ENCODE measurements around the gene CFAP74. TPM values are rescaled to one million over a fixed set of nuclear protein-coding genes. Genes with fewer than 3 reads are reported as not detected.

Gene CFAP74
- total RNA-seq, 3 donors from 2014 or later (not counting 1 experiment from before 2014, with no cell fraction given) = not detected

- DNase-seq = no peak
Observed at GRCh38 chr1:2024887-2025286, 21.3 kb upstream of the CFAP74 start.

GRCh38 chr1:2024451-2024850 is 20.9 kb upstream of the CFAP74 start:
- Mint-ChIP-seq H3K27me3 (ENCODE audit: low read depth in 2 of 2) (peaks cover 8 to 25% of the 10 kb centered on the region in 2 donors), H3K4me1 (no peaks in the 10 kb centered on the region), H3K36me3 (no peaks in the 10 kb centered on the region), H3K27ac (no peak overlapping the region), H3K4me3 (no peak overlapping the region), H3K9me3 (no peaks in the 10 kb centered on the region)
- Histone ChIP-seq H3K9me3 (ENCODE audit: control insufficient read depth, insufficient read depth, low read length) (no peaks in the 10 kb centered on the region), H3K36me3 (ENCODE audit: control insufficient read depth, insufficient read depth, low read length) (no peaks in the 10 kb centered on the region), H3K4me1 (ENCODE audit: control insufficient read depth, insufficient read depth, low read length) (peaks cover 18% of the 10 kb centered on the region), H3K27me3 (ENCODE audit: control insufficient read depth, insufficient read depth, low read length) (peaks cover 21% of the 10 kb centered on the region), H3K4me3 (ENCODE audit: low read length) (no peak overlapping the region), H3K27ac (ENCODE audit: low read length) (no peak overlapping the region)
- no peak for TF ChIP-seq CTCF (IDR thresholded peaks at IDR 0.05)
- ATAC-seq (no peak), DNase-seq (no peak)
- WGBS (ENCODE audit: insufficient coverage) = 88% methylated on average over 9 of the region's 10 CpGs
- intact Hi-C loops (cut with micrococcal nuclease) = no loop called here

More at GRCh38 chr1:2024887-2025286, 21.3 kb upstream of the CFAP74 start:
- ATAC-seq = no peak
- Histone ChIP-seq H3K9me3 (ENCODE audit: control insufficient read depth, insufficient read depth, low read length) (no peaks in the 10 kb centered on the region), H3K4me3 (ENCODE audit: low read length) (no peak overlapping the region), H3K36me3 (ENCODE audit: control insufficient read depth, insufficient read depth, low read length) (no peaks in the 10 kb centered on the region), H3K4me1 (ENCODE audit: control insufficient read depth, insufficient read depth, low read length) (peaks cover 14% of the 10 kb centered on the region), H3K27me3 (ENCODE audit: control insufficient read depth, insufficient read depth, low read length) (peaks cover 19% of the 10 kb centered on the region), H3K27ac (ENCODE audit: low read length) (no peak overlapping the region)
- H3K9me3 Mint-ChIP-seq = no peaks in the 10 kb centered on the region
- H3K4me3 Mint-ChIP-seq = no peak overlapping the region
- H3K4me1 Mint-ChIP-seq = no peaks in the 10 kb centered on the region
- no peak for TF ChIP-seq CTCF (IDR thresholded peaks at IDR 0.05)
- intact Hi-C loops (cut with micrococcal nuclease) = no loop called here
- 90% methylated on average over 18 of the region's 18 CpGs for WGBS (ENCODE audit: insufficient coverage)
- H3K36me3 Mint-ChIP-seq = no peaks in the 10 kb centered on the region
- peaks cover 8 to 23% of the 10 kb centered on the region in 2 donors for H3K27me3 Mint-ChIP-seq (ENCODE audit: low read depth in 2 of 2)
- no peak overlapping the region for H3K27ac Mint-ChIP-seq

- H3K27me3 Mint-ChIP-seq (ENCODE audit: low read depth in 2 of 2) = peaks cover 12 to 28% of the 10 kb centered on the region in 2 donors
- intact Hi-C loops (cut with micrococcal nuclease) = no loop called here
Observed at GRCh38 chr1:2023187-2023586, 19.6 kb upstream of the CFAP74 start.

More at GRCh38 chr1:2023187-2023586, 19.6 kb upstream of the CFAP74 start:
- WGBS (ENCODE audit: insufficient coverage) = 75% methylated on average over 9 of the region's 9 CpGs
- no peak overlapping the region for H3K27ac Mint-ChIP-seq
- peaks cover 18% of the 10 kb centered on the region for H3K4me1 ChIP-seq (ENCODE audit: control insufficient read depth, insufficient read depth, low read length)
- no peak for ATAC-seq
- H3K4me3 Mint-ChIP-seq = no peak overlapping the region
- no peak overlapping the region for H3K4me3 ChIP-seq (ENCODE audit: low read length)
- peaks cover 27% of the 10 kb centered on the region for H3K27me3 ChIP-seq (ENCODE audit: control insufficient read depth, insufficient read depth, low read length)
- no peak for DNase-seq
- H3K4me1 Mint-ChIP-seq = peaks cover 0 to 5% of the 10 kb centered on the region in 2 donors
- no peaks in the 10 kb centered on the region for H3K9me3 Mint-ChIP-seq
- H3K27ac ChIP-seq (ENCODE audit: low read length) = no peak overlapping the region
- H3K9me3 ChIP-seq (ENCODE audit: control insufficient read depth, insufficient read depth, low read length) = no peaks in the 10 kb centered on the region
- H3K36me3 ChIP-seq (ENCODE audit: control insufficient read depth, insufficient read depth, low read length) = no peaks in the 10 kb centered on the region
- H3K36me3 Mint-ChIP-seq = no peaks in the 10 kb centered on the region
- TF ChIP-seq CTCF (IDR thresholded peaks at IDR 0.05) = no peak
